ENCODE results near the gene GLRA1.

Gene GLRA1
- long read RNA-seq, donor 1: 0 reads
- long read RNA-seq, donor 2: 0 reads
- long read RNA-seq, donor 3: 0 reads
- long read RNA-seq, donor 4: 0 reads
- long read RNA-seq, donor 5: 0 reads
- long read RNA-seq, donor 6: 0 reads
- long read RNA-seq, donor 7: 0 reads
- long read RNA-seq, donor 8: 0 reads

GRCh38 chr5:151924564-151925301, at the start of gene GLRA1:
Gene GLRA1, minus strand, starts transcription at chr5:151924851. Its CDS starts 302 bp downstream, at chr5:151924549.
- peak; percentile 61 for DNase-seq

DNA sequence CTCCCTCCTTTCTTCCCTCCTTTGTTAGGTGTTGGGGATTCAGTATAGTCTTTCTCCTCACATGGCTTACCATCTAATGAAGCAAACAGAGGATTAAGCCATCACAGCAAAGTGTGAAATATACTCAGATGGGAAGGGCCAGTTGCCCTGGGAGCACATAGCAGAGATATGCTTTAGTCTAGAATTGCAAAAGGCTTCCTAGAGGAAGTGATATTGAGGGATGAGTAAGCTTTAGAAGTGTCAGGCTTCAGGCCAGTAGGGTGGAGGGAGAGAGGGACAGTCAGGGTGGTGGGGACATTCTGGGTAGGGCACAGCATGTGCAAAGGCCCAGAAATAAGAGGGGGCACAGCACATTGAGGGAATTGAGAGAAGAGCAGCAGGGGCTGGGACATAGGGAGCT, 46.2 kb upstream of the GLRA1 start:
- DNase-seq: no peak

- no peak for DNase-seq
Observed at GRCh38 chr5:151967865-151968264, 43.2 kb upstream of the GLRA1 start.

DNA sequence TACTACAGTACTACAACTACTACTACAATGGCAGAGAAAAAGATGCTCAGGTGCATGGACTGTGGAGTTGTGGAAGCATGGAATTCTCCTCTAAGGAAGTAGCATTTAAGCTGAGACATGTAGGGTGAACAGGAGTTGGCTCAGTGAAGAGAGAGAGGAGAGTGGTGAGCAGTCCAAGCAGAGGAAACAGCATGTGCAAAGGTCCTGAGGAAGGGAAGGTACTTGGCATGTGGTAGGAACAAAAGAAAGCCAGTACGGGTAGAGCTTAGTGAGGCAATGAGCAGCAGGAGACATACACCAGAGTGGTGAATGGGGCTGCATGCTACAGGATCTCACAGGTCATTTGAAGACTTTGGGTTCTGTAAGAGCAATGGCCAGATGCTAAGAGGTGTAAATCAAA, 41.4 kb upstream of the GLRA1 start:
- no peak for DNase-seq

- no peak for DNase-seq
Observed at GRCh38 chr5:151964471-151964870, 39.8 kb upstream of the GLRA1 start.

- DNase-seq: no peak
Observed at GRCh38 chr5:151961557-151961956, 36.9 kb upstream of the GLRA1 start.

DNA sequence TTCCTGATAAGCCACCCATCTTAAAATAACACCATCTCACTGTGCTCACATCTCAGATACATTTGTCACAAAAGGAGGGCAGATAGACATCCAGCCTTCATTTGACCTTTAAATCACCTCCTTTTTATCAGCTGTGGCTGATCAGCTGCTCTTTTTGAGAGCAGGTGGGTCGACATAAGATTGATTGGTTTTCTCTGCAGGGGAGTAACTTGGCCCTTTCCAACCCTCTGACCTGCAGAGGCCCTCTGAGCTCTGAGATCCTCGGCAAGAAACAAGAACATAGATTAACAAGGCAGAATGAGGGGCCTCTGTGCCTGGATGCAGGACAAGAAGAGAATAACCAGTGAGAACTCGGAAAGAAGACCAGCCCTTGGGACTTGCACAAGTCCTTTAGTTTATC, 33.5 kb upstream of the GLRA1 start:
- no peak for DNase-seq

DNA sequence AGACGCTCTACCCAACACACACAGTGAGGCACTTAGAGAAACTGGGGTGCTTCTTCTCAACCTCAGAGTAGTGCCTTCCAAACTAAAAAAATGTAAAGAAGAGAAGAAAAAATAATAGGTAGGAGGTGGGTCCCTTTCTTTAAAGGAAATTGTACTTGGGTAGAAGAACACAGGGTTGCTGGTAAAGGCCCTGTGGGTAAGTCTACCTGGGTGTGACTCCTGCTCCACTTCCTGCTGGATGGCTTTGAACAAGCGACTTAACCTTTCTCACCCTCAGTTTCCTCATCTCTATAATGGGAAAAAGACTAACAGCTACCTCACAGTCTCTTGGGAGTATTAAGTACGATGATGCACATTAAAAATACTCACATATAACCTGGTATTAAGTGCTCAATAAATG, 32.1 kb upstream of the GLRA1 start:
- no peak for DNase-seq

- DNase-seq: no peak
Observed at GRCh38 chr5:151954255-151954654, 29.6 kb upstream of the GLRA1 start.

DNA sequence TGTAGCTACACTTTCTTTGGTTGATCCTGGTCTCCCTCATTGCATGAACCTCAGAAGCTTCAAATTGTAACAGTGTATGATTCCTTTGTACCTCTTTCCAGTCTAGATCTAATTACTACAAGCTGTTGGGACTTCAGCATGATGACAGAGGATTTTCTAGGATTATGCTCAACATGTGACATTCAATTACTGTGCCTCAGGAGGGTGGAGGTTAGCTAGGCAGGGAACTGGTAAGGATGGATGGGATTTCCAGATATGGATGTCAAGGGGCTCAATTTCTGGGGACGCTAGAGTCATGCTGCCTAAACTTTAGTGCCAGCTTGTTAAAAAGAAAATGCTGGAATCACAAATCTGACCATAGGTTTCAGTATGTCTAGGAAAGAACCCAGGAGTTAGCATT, 29.2 kb upstream of the GLRA1 start:
- DNase-seq: no peak

DNA sequence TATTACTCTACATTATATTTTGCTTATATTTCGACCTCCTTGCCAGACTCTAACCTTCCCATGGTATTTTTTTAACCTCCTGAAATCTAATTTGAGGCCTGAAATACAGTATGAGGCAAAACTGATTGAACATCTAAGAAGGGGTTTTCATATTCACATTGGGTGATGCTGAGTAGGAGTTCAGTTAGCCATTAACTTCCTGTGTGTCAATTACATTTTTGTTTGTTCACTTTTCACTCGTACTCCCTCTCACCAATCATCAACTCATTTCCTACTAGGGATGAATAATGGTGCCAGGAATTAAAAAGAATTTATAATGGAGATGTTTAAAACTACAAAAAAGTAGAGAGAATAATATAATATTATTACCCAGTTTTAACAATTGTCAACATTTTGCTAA, 27.6 kb upstream of the GLRA1 start:
- no peak for DNase-seq

DNA sequence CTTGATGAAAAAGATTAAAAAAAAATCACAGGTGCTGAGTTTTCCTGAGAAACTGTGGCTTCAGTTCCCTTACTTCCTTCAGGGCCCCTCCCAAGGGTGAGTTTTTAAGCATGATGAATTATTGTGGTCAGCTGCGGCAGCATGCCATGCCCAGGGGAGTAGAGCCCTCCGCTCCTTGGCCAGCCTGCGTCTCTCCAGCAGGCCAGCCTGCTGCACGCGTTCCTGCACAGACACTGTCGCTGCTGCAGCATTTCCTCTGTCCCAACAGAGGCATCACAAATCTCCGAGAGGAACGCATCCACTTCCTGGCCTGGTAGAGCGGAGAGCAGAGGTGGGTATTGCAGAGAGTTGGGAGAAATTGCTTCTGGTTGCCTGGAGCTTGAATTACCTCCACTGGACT, 26.1 kb upstream of the GLRA1 start:
- no peak for DNase-seq

DNA sequence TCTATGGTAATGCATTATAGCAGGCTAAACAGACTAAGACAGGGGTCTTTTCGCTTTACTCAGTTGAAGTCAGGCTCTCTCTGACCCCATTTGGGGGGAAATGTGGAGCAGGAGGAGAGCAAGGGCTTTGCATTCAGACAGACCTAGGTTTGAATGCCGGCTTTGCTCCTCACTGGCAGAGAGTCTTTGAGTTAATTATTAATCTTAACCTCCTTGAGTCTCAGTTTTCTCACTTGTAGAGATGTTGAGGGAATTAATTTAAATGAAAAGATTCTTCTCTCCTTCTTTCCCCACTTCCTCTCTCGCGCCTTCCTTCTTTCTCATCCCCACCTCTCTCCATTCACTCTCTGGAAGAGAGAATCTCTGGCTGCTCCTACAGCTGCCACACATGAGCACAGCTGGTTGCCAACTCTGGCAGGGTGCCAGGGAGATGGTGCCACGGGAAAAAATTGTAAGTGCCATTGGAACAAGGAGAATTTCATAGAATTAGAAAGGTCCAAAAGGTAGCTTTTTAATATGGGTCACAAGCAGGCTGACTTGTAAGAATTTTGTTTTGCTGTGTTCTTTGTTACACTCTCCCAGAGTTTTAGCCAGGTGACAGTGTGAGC, 25.2 kb upstream of the GLRA1 start:
- DNase-seq: no peak

DNA sequence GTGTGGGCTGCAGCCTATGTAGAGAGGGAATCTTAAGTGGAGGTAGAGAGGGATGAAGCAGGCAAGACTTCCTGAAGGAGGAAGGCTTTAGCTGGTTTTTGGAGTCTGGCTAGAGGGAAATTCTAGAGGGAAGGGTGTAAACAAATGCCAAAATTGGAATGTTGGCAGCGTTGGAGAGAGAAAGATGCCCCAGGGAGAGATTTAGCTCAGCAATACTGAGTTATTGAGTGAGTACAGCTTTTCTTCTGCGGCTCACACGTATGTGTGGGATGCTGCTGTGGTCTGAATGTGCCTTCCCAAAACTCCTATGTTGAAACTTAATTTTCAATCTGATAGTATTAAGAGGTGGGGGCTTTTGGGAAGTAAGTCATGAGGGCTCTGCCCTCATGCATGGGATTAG, 24.5 kb upstream of the GLRA1 start:
- no peak for DNase-seq

DNA sequence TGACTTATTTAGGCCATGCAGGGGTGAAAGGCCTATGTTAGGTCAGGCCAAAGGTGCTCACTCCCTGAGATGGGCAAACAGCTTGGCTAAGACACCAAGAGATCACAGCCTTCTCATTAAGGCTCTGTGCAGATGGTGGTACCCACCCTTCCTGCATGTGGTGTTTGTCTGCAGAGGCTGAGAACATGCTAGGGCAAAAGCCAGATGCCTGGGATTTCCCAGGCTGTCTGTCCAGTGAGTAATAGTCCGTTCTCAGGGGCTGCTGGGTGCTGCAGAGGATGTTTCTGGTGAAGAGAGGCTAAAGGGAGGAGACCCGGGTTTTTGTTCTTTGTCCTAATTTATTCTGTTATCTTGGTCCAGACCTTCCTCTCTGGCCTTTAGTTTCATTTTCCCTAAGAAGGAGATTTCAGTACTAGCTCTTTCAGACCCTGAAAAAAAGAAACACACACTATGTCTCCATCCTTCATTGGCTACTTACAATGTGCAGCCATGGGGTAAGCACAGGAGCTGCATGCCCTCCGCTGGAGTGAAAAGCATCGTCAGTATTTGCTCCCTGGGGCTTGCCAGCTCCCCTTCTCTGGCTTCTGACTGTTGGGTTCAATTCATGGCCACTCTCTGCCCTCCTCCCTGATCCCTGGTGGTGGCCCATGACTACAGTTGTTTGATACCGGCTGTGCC, 23.4 kb upstream of the GLRA1 start:
- DNase-seq: no peak

- no peak for DNase-seq
Observed at GRCh38 chr5:151937851-151938250, 13.2 kb upstream of the GLRA1 start.

- DNase-seq: no peak
Observed at GRCh38 chr5:151935135-151935695, 10.6 kb upstream of the GLRA1 start.

- no peak for DNase-seq
Observed at GRCh38 chr5:151931260-151931659, 6.6 kb upstream of the GLRA1 start.

- no peak for DNase-seq
Observed at GRCh38 chr5:151926188-151926587, 1.5 kb upstream of the GLRA1 start.

GRCh38 chr5:151925340-151925739, 689 bp upstream of the GLRA1 start:
- no peak for DNase-seq

- DNase-seq: no peak
Observed at GRCh38 chr5:151923866-151924476, 680 bp downstream of the GLRA1 start.

GRCh38 chr5:151921916-151922315, 2.7 kb downstream of the GLRA1 start:
- DNase-seq: no peak

- no peak for DNase-seq
Observed at GRCh38 chr5:151917904-151918303, 6.7 kb downstream of the GLRA1 start.
